D341Med (cell line): ENCODE measurements around the gene RGS13.

ENCODE experiments used
- DNase-seq: peaks from one replicate; pipeline ENCODE4 v3.0.0; 2012; ENCODE audit warnings: low spot score

The RGS13 gene

GRCh38 chr1:192635939-192636338, at the start of gene RGS13:
TSS of gene RGS13 (plus strand) at chr1:192636147. CDS start at chr1:192644335, 8,188 bp downstream.
- no peak for DNase-seq

- no peak for DNase-seq
Measured at GRCh38 chr1:192587386-192588266, 48.3 kb upstream of the RGS13 start.

DNA sequence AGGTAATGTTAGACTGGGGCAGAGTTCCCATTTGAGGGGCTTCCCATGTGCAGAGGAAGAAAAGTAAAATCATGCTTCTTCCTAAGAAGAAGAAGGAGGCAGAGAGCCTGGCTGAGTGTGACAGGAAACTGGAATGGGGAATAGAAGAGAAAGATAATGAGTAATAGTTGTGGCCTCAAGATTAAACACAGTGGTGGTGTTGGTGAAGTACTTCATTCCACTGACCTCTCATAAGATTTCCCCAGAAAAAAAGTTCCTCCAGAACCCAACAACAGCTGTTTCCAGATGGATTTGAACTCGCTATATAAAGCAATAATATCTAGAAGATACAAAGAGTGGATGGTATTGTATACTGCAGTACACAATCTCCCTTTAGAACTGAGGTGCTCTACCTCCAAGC, 47.4 kb upstream of the RGS13 start:
- no peak for DNase-seq

GRCh38 chr1:192589813-192590212, 46.1 kb upstream of the RGS13 start:
- DNase-seq, result no peak

DNA sequence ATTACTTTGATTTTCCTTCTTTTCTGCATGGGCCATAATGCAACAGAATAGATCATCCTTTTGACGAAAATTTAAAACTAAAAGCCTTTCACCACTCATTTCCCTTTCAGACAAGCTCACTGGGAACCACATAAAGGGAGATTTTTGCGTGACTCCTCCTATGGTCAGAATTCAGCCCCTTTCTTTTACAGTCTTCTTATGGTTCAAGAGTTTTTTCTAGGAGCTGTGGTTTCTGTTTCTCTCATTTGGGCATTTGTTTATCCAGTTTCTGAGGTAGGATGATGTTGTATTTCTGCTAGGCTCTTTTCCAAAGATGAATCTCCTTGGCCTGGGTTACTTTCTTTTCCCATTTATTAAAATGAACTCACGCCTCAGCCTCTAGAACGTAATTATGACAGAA, 43.4 kb upstream of the RGS13 start:
- no peak for DNase-seq

DNA sequence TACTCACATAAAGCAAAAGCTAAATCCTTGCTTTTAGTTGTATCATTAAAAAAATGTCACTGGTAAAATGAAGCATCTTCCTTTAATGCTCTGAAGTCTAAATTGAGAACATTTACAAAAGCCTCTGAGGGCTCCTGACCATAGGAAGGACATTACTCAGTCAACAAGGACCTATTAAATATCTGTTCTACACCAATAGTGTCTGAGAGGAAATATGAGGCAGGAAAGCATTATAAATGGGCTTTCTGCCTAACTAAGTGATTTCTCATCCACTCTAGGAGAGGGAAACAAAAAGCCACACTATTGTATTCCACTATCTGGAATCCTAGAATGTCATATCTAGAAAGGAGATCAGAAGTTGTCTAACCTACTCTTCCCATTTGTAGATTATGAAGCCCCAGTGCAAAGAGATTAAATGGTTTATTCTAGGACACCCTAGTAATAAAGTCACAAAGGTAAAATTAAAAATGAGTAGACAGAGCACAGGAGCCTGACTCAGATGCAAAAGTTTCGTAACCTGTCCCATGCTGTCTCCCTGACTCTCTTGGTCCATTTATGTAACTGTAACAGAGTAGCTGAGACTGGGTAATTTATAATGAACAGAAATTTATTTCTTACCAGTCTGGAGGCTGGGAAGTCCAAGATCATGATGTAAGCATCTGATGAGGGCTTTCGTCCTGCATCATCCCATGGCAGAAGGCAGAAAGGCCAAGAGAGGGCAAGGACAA, 42.8 kb upstream of the RGS13 start:
- DNase-seq, result no peak

- DNase-seq, result no peak
Measured at GRCh38 chr1:192595299-192595698, 40.6 kb upstream of the RGS13 start.

DNA sequence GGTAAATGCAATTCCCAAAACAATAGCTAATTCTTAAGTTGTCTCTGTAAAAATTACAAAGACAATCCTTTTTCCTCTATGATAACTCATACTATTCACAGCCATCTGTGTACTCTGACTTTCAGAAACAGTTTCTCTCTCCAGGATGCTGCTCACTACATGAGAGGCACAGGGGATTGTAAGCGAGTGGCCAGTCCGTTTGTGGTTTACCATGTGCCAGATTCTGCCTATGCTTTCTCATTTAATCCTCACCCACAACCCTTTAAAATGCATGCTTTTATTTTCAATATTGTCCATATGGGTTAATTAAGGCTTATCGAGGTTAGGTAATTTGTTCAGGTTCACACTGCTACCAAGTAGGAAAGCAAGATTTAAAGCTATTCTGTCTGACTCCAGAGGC, 37.4 kb upstream of the RGS13 start:
- DNase-seq, result no peak

GRCh38 chr1:192600275-192600674, 35.7 kb upstream of the RGS13 start:
- no peak for DNase-seq

DNA sequence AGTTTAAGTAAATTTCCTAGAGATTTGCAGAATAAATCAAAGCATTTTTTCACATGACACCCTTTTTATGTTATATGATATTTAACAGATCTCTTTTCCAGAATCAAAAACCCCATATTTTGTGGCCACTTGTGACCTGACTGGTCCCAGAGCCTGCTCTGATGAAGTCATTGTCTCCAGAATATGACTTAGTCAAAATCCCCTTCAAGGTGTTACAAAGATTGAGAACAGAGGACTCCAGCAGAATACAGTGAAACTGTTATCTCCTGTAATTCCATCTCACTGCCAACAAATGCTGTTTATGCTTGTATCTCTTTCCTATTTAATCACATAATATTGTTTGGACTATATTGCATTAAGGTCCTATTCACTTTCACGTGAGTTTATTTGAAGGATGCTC, 34.8 kb upstream of the RGS13 start:
- no peak for DNase-seq

DNA sequence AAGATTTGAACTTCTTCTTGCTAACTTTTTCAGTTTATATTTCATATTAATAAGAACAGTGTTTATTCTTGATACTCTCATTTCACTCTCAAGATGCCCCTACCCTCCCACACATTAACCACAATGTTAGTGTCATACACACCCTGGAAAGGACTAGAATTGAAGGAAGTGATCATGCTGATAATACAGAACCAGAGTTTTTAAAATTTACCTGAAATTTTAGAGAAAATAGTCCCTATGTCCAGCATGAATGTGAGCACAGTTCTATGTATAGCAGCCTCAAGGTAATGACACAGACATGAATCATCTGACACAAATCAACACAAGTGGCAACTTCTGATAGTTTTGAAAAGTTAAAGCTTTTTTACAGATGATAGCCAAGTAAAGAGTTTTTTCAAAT, 34.4 kb upstream of the RGS13 start:
- DNase-seq, result no peak

DNA sequence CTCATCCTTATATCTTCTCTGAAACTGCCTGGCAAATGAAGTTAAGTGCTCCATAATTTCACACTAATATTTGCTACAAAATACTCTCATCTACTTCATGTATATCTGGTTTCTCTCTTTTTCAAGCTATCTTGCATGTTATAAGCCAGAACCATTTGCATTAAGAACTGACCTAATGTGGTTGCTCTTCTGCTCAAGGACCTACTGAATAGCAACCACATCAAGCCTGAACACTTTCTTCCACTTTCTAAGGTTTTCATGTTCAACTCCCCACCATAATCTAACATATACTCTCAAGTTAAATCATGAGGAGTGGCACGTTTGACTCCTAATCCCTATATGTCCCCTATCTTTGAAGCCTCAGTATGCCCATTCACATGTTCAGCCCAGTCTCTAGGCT, 33.2 kb upstream of the RGS13 start:
- no peak for DNase-seq

DNA sequence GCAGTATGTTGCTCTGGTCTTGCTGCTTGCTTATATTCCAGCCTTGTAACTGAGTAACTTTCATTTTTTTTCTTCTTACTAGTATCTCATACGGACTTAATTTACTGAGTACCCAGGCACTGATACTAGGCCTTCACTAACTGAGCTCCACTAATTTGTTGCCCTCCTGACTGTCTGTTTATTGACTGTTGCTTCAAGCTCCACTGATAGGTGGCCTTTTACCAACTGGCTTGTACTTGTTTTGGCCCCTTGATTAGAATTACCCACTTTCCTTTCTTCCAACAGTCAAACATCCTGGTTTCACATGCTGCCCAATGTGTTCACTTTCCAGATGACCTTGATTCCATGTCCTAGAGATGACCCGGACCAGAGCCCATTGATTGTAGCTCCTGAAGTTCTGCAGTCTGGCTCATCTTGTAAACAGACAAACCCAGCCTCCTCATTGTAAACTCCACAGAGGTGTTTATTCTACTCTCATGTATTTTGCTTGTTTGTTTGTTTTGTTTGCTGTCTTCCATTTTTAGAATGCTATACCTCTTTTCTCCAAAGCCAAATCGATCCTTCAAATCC, 32.6 kb upstream of the RGS13 start:
- DNase-seq, result no peak

DNA sequence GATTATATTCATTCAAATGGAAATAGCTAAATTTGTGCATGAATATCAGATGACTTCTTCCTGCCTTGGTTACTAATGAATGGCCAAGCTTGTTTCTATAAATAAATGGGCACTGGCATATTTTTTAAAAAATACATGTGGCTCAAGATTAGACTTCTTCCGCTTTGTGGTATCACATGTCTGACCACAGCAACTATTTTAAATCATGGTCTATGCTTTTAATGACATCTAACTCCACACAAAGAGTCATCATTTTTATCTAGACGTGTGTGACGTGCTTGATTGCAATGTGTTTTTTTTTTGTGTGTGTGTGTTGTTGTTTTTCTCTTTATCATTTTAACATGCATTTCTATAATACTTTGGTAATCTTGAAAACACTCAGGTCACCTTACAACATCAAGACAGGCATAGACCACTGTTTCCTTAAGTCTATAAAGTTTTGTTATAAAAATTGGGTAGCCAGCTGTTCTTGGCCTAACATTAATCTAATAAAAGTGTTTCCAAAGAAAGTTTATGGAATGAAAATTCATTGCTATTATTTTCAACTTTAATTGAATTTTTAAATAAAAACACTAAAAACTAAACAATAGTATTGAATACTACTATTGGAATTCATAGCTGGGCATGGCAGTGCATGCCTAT, 30.8 kb upstream of the RGS13 start:
- DNase-seq, result no peak

GRCh38 chr1:192608671-192609070, 27.3 kb upstream of the RGS13 start:
- no peak for DNase-seq

DNA sequence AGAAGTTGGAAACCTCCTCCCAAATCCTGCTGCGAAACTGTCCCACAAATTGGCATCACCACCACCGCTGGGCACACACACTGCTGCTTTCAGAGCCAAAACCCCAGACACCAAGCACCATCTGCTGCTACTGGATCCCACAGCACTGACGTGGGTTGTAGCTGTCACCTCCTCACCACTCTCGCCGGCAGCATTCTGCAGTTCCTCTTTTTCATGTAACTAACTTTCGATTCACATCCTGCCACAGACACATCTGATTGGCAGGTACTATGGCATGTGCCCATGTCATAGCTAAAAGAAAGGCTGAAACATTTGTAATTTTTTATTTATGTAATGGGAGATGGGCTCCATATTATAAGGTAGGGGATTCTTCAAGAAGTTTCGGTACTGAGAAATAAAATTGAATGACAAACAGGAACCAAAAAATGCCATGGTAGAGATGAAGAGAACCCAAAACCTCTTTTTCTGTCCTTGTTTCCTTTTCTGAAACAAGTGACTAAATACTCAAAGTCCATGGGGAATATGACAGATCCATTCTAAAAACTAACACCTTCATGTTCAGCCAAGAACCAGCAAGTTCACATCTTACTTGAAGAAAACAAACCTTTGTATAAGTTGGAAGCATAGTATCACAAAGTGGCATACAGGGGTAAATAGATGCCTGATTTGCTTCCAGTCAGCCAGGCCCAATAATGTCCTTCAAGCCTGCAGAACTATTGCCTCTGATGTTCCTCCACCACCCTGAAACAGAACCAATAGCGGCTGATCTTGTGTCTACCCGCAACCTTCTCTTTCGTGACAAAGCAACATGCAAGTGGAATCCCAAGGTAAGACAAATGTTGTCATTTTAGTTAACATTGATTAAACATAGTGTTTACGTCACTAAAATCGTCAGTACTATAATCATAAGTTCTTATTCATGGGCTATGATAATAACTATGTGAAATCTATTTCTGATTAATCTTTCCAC, 26.6 kb upstream of the RGS13 start:
- no peak for DNase-seq

DNA sequence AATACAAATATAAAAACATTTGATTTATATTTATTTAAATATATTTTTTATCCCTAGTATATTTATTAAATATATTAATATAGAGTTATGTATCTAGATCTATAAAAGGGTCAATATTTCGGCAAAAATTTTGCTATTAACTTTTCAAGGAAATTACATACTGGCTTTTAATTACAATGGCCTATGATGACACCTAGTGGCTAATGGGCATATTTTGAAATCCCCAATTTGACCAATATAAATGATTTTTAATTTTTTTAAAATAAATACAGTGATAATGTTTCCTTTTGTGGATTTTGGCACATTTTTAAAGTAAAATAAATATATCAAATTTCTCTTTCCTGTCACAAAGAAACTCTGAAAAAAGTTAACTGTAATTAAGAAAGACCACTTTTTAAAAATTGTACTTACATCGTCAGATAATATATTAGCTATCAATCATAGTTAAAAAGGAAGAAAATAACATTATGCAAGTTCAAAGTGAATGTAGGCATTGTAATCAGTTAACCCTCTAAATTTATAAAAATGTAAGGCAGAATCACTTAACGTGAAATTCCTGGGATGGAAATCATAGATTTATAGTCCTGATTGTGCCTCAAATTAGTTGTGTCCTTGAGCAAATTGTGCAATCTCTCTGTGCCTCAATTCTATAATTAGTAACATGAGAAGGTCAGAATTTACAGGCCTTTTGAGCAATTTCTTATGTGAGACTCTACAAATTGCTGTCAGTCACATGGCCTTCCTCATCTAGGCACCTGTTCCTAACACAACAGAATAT, 25.6 kb upstream of the RGS13 start:
- no peak for DNase-seq

DNA sequence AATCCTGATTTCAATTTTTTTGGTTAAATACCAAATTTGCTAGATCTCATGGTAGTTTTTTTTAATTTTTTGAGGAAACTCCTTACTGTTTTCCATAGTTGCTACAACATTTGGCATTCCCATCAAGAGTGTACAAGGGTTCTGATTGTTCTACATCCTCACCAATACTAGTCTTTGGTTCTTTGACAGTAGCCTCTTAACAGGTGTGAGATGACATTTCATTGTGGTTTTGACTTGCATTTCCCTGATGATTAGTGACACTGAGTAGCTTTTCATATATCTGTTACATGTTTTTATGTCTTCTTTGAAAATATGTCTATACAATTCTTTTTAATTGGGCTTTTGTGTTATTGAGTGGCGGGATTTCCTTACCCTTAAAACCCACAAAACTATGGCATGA, 20.9 kb upstream of the RGS13 start:
- DNase-seq, result no peak

DNA sequence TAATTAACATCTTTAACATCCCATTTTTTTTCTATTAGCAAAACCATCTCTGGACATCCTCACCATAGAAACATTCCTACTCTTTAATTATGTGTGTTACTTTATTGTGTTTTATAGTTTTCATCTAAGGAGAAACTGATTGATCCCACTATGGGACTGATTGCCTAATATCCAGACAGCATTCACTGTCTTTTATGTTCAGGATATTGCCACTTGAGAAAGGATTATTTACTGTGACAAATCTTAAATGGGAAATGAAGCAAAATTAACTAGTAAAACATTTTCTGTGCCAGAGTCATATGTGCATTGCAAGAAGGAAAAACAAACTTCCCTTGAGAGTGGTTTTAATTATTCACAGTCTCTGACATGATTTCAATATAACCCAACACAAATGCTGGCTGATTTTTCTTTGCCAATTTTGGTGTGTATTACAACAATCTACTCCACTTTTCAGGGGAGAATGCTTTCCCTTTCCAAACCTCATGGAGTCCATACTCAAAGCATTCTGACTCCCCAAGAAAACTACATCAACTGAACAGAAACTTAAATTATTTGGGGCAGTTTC, 15.8 kb upstream of the RGS13 start:
- DNase-seq, result no peak
